Smooth muscle cell (in vitro differentiated cells): ENCODE measurements around the gene LRRC43. TPM values are rescaled to one million over a fixed set of nuclear protein-coding genes. Genes with fewer than 3 reads are reported as not detected.

ENCODE experiments used
- DNase-seq: peaks from one replicate; lab custom pipeline; 2025; ENCODE audit not compliant: unreplicated experiment; lab: John Stamatoyannopoulos, UW
- H2AFZ ChIP-seq: fragments of 200-600 bp; sonication (generic); 2 replicates; pipeline ENCODE4 v1.6.0; 2016; ENCODE audit warnings: antibody characterized with exemption, low read depth, mild to moderate bottlenecking
- H3F3A ChIP-seq: fragments of 200-600 bp; sonication (generic); 2 replicates; pipeline ENCODE4 v1.6.0; 2017; ENCODE audit warnings: antibody characterized with exemption, low read depth
- H3K27ac ChIP-seq: fragments of 200-600 bp; sonication (generic); 2 replicates; pipeline ENCODE4 v1.5.1; 2016; ENCODE audit warnings: low read depth, mild to moderate bottlenecking
- H3K27me3 ChIP-seq: fragments of 200-600 bp; sonication (generic); 2 replicates; pipeline ENCODE4 v1.6.1; 2016; ENCODE audit warnings: low read depth, mild to moderate bottlenecking
- H3K36me3 ChIP-seq: fragments of 200-600 bp; sonication (generic); 2 replicates; pipeline ENCODE4 v1.5.1; 2016; ENCODE audit warnings: low read depth
- H3K4me1 ChIP-seq: fragments of 200-600 bp; sonication (generic); 2 replicates; pipeline ENCODE4 v1.5.1; 2016; ENCODE audit warnings: low read depth
- H3K4me2 ChIP-seq: fragments of 200-600 bp; sonication (generic); 2 replicates; pipeline ENCODE4 v1.6.0; 2016; ENCODE audit warnings: mild to moderate bottlenecking
- H3K4me3 ChIP-seq: fragments of 200-600 bp; sonication (generic); 2 replicates; pipeline ENCODE4 v1.5.1; 2016; ENCODE audit warnings: mild to moderate bottlenecking
- H3K79me2 ChIP-seq: fragments of 200-600 bp; sonication (generic); 2 replicates; pipeline ENCODE4 v1.6.0; 2016; ENCODE audit warnings: low read depth, mild to moderate bottlenecking
- H3K9ac ChIP-seq: fragments of 200-600 bp; sonication (generic); 2 replicates; pipeline ENCODE4 v1.6.0; 2016; ENCODE audit warnings: low read depth
- H3K9me3 ChIP-seq: fragments of 200-600 bp; sonication (generic); replicated peaks from 2 replicates; pipeline ENCODE4 v1.5.1; 2016; ENCODE audit warnings: low read depth
- H4K20me1 ChIP-seq: fragments of 200-600 bp; sonication (generic); 2 replicates; pipeline ENCODE4 v1.6.0; 2016; ENCODE audit warnings: low read depth
- CTCF ChIP-seq: fragments of 200-600 bp; sonication (generic); IDR thresholded peaks from 2 replicates; pipeline ENCODE4 v1.5.1; 2017; ENCODE audit warnings: borderline replicate concordance, mild to moderate bottlenecking, antibody characterized with exemption; ENCODE audit not compliant: insufficient read depth, poor library complexity, severe bottlenecking
- WGBS: methylation state at CpG from one replicate; pipeline ENCODE4 v1.1.7; 2016; ENCODE audit warnings: low lambda C conversion rate; 5-methylcytosine and 5-hydroxymethylcytosine counted together
- polyA plus RNA-seq: library from polyadenylated mRNA; unstranded; fragments of >200 nt; fragmentation: Nextera tagmentation; extraction: Ambion mirVana; gene quantifications from 2 replicates; pipeline ENCODE4 v1.2.1, GENCODE V29; 2016
- total RNA-seq: library from RNA; depleted of rRNA; stranded (reverse); fragments of >200 nt; gene quantifications from 2 replicates; pipeline ENCODE4 v1.2.3, GENCODE V29; 2014

The LRRC43 gene
- total and polyA plus RNA-seq, 2 experiments from 2014 or later = 0.38 TPM; not detected in 1

GRCh38 chr12:122226366-122227125 is 43.6 kb downstream of the LRRC43 start:
- Histone ChIP-seq H3K79me2 (peaks cover 38% of the 10 kb centered on the region), H3K9ac (no peak overlapping the region), H3K4me2 (peak overlapping the region; percentile 83), H3K27ac (no peak overlapping the region), H3K27me3 (no peaks in the 10 kb centered on the region), H3K36me3 (peaks cover 3% of the 10 kb centered on the region), H2AFZ (no peak overlapping the region), H3K9me3 (no peaks in the 10 kb centered on the region), H3F3A (peaks cover 7% of the 10 kb centered on the region), H3K4me3 (peak overlapping the region; percentile 25), H4K20me1 (peaks cover 40% of the 10 kb centered on the region), H3K4me1 (peaks cover 16% of the 10 kb centered on the region)
- 24% methylated on average over 33 of the region's 55 CpGs for WGBS
- no peak for DNase-seq
- no peak for TF ChIP-seq CTCF

- 94% methylated on average over 17 of the region's 17 CpGs for WGBS
Observed at GRCh38 chr12:122227341-122227740, 44.4 kb downstream of the LRRC43 start.

GRCh38 chr12:122228092-122228491 is 45.2 kb downstream of the LRRC43 start:
- Histone ChIP-seq H3K4me1 (peaks cover 11% of the 10 kb centered on the region), H3K9me3 (no peaks in the 10 kb centered on the region), H2AFZ (no peak overlapping the region), H4K20me1 (peaks cover 26% of the 10 kb centered on the region), H3F3A (peaks cover 7% of the 10 kb centered on the region), H3K27me3 (no peaks in the 10 kb centered on the region), H3K79me2 (peaks cover 23% of the 10 kb centered on the region), H3K9ac (no peak overlapping the region), H3K36me3 (peaks cover 6% of the 10 kb centered on the region), H3K4me3 (no peak overlapping the region), H3K27ac (no peak overlapping the region), H3K4me2 (no peak overlapping the region)
- DNase-seq = no peak
- no peak for TF ChIP-seq CTCF
- WGBS = 98% methylated on average over 5 of the region's 5 CpGs

More at GRCh38 chr12:122227341-122227740, 44.4 kb downstream of the LRRC43 start:
- Histone ChIP-seq H3K27me3 (no peaks in the 10 kb centered on the region), H3K9me3 (no peaks in the 10 kb centered on the region), H3K9ac (no peak overlapping the region), H3K4me2 (no peak overlapping the region), H3K79me2 (peaks cover 31% of the 10 kb centered on the region), H3F3A (peaks cover 7% of the 10 kb centered on the region), H2AFZ (no peak overlapping the region), H4K20me1 (peaks cover 32% of the 10 kb centered on the region), H3K27ac (no peak overlapping the region), H3K36me3 (peaks cover 6% of the 10 kb centered on the region), H3K4me1 (peaks cover 16% of the 10 kb centered on the region), H3K4me3 (no peak overlapping the region)
- TF ChIP-seq CTCF = no peak
- DNase-seq = no peak

- H3F3A ChIP-seq = peaks cover 7% of the 10 kb centered on the region
- H3K4me1 ChIP-seq = peaks cover 5% of the 10 kb centered on the region
- H3K27ac ChIP-seq = no peak overlapping the region
- WGBS = 89% methylated on average over 6 of the region's 6 CpGs
- no peak overlapping the region for H2AFZ ChIP-seq
- H3K79me2 ChIP-seq = no peaks in the 10 kb centered on the region
- no peak for TF ChIP-seq CTCF
- no peaks in the 10 kb centered on the region for H3K27me3 ChIP-seq
- H3K9me3 ChIP-seq = no peaks in the 10 kb centered on the region
- peaks cover 9% of the 10 kb centered on the region for H4K20me1 ChIP-seq
- H3K36me3 ChIP-seq = peaks cover 6% of the 10 kb centered on the region
- DNase-seq = no peak
- no peak overlapping the region for H3K9ac ChIP-seq
- no peak overlapping the region for H3K4me2 ChIP-seq
- no peak overlapping the region for H3K4me3 ChIP-seq
Observed at GRCh38 chr12:122230798-122231197, 47.9 kb downstream of the LRRC43 start.
